GM12891 (cell line): ENCODE results near the gene PSAT1.

Experiments used
- PAX5 ChIP-seq: IDR thresholded peaks from 2 replicates; pipeline ENCODE4 v1.6.1; 2011; ENCODE audit warnings: low read length, moderate library complexity, mild to moderate bottlenecking; ENCODE audit not compliant: insufficient read depth, severe bottlenecking
- POLR2A ChIP-seq: IDR thresholded peaks from 2 replicates; pipeline ENCODE4 v1.6.1; 2011; ENCODE audit warnings: low read depth, low read length, control low read depth
- POLR2AphosphoS5 ChIP-seq: IDR thresholded peaks from 2 replicates; pipeline ENCODE4 v1.6.1; 2011; ENCODE audit warnings: low read depth, low read length, control low read depth
- POU2F2 ChIP-seq: IDR thresholded peaks from 2 replicates; pipeline ENCODE4 v1.6.1; 2011; ENCODE audit warnings: low read depth, mild to moderate bottlenecking, control low read depth, low read length, moderate library complexity
- TAF1 ChIP-seq: IDR thresholded peaks from 2 replicates; pipeline ENCODE4 v1.6.1; 2011; ENCODE audit warnings: low read depth, low read length, control low read depth

GRCh38 chr9:78304357-78304756 lies 7.4 kb downstream of the PSAT1 start:
- TF ChIP-seq POLR2A (no peak), POLR2AphosphoS5 (no peak), POU2F2 (no peak), PAX5 (no peak), TAF1 (no peak)
